H1 (cell line): ENCODE measurements around the gene CACNA2D3. TPM values are rescaled to one million over a fixed set of nuclear protein-coding genes. Genes with fewer than 3 reads are reported as not detected.

Experiments used
- CTCF ChIA-PET: fragments of 300-600 bp; sonication (Branson Sonifier 250); formaldehyde crosslinking; loops from one replicate; lab custom pipeline; 2021; ENCODE audit not compliant: partially characterized antibody; lab: Charles Lee
- POLR2A ChIA-PET: fragments of 300-600 bp; sonication (Branson Sonifier 250); formaldehyde crosslinking; loops from one replicate; lab custom pipeline; 2021; ENCODE audit warnings: inconsistent platforms; ENCODE audit not compliant: partially characterized antibody; lab: Charles Lee
- DNase-seq, 2 experiments: peaks; one replicate each; pipeline versions ENCODE4 v3.0.0 to v3.0.0-alpha.2; 2010 to 2022; ENCODE audit warnings: low spot score in 2 of 2, low read depth in 1 of 2, mixed read lengths in 1 of 2
- FAIRE-seq: peaks from 2 replicates; lab custom pipeline; 2011; peaks lifted over from hg19 to GRCh38; lab: Jason Lieb, UNC
- H2AFZ ChIP-seq: 2 replicates; pipeline ENCODE4 v1.8.1; 2012; ENCODE audit warnings: low read length, inconsistent platforms
- H2AK5ac ChIP-seq: 2 replicates; pipeline ENCODE4 v1.6.1; 2013; ENCODE audit warnings: low read depth, low read length
- H2BK120ac ChIP-seq: replicated peaks from 2 replicates; pipeline ENCODE3; 2013; ENCODE audit warnings: low read depth, low read length, inconsistent platforms
- H2BK12ac ChIP-seq: 2 replicates; pipeline ENCODE4 v1.6.1; 2013; ENCODE audit warnings: low read depth, low read length
- H2BK15ac ChIP-seq: 2 replicates; pipeline ENCODE4 v1.6.1; 2013; ENCODE audit warnings: low read length
- H2BK20ac ChIP-seq: 2 replicates; pipeline ENCODE4 v1.6.1; 2013; ENCODE audit warnings: low read length
- H2BK5ac ChIP-seq: 2 replicates; pipeline ENCODE4 v1.6.1; 2013; ENCODE audit warnings: low read depth, low read length
- H3K14ac ChIP-seq: 2 replicates; pipeline ENCODE4 v1.6.1; 2013; ENCODE audit warnings: inconsistent platforms; ENCODE audit not compliant: insufficient read length
- H3K18ac ChIP-seq: 2 replicates; pipeline ENCODE4 v1.6.1; 2013; ENCODE audit warnings: low read length; ENCODE audit errors: extremely low read depth
- H3K23ac ChIP-seq: 2 replicates; pipeline ENCODE4 v1.6.1; 2013; ENCODE audit warnings: inconsistent platforms; ENCODE audit not compliant: insufficient read length
- H3K23me2 ChIP-seq: 2 replicates; pipeline ENCODE4 v1.6.1; 2013; ENCODE audit warnings: low read depth, low read length
- H3K27ac ChIP-seq: 2 replicates; pipeline ENCODE4 v1.6.1; 2011; ENCODE audit warnings: low read depth, low read length, inconsistent platforms
- H3K27me3 ChIP-seq, 4 experiments: replicated peaks in 1 of 4; 1 replicate in 1 of 4; 2 replicates in 3 of 4; pipeline versions ENCODE4 v1.6.1 to v1.8.1; 2011 to 2013; ENCODE audit warnings: low read length in 3 of 4, mild to moderate bottlenecking in 3 of 4, inconsistent platforms in 2 of 4, mixed read lengths in 2 of 4, moderate library complexity in 1 of 4; ENCODE audit not compliant: control insufficient read depth in 3 of 4, insufficient read depth in 3 of 4; ENCODE audit errors: extremely low read depth in 1 of 4
- H3K36me3 ChIP-seq, 4 experiments: 2 replicates each; pipeline versions ENCODE4 v1.6.1 to v1.8.1; 2011 to 2013; ENCODE audit warnings: mild to moderate bottlenecking in 4 of 4, low read length in 3 of 4, moderate library complexity in 2 of 4, control low read depth in 1 of 4, inconsistent platforms in 1 of 4; ENCODE audit not compliant: insufficient read depth in 4 of 4, control insufficient read depth in 2 of 4
- H3K4ac ChIP-seq: replicated peaks from 2 replicates; pipeline ENCODE3; 2013; ENCODE audit warnings: low read length, low read depth, mixed read lengths, inconsistent platforms; ENCODE audit not compliant: insufficient read length
- H3K4me1 ChIP-seq, 4 experiments: replicated peaks in 1 of 4; 1 replicate in 1 of 4; 2 replicates in 3 of 4; pipeline versions ENCODE4 v1.6.1 to v1.8.1; 2011 to 2013; ENCODE audit warnings: low read length in 3 of 4, inconsistent platforms in 2 of 4, mixed read lengths in 1 of 4; ENCODE audit not compliant: insufficient read depth in 4 of 4, control insufficient read depth in 3 of 4
- H3K4me2 ChIP-seq, 2 experiments: 2 replicates each; pipeline versions ENCODE4 v1.6.1 to v1.8.1; 2011 to 2013; ENCODE audit warnings: low read depth in 2 of 2, low read length in 2 of 2, control low read depth in 1 of 2, inconsistent platforms in 1 of 2, mild to moderate bottlenecking in 1 of 2; ENCODE audit not compliant: insufficient read depth in 1 of 2
- H3K4me3 ChIP-seq, 4 experiments: fragments of 200-600, 300-600 bp in 1 of 4; sonication (generic), shearing (Covaris generic), sonication (Bioruptor Twin) in 1 of 4; 2 replicates each; pipeline versions ENCODE4 v1.5.1 to v1.8.1; 2011 to 2016; ENCODE audit warnings: low read length in 4 of 4, low read depth in 3 of 4, control low read depth in 2 of 4, inconsistent platforms in 2 of 4, mild to moderate bottlenecking in 2 of 4, mixed read lengths in 1 of 4, moderate library complexity in 1 of 4; ENCODE audit not compliant: insufficient read depth in 2 of 4; ENCODE audit errors: extremely low read depth in 1 of 4
- H3K56ac ChIP-seq: replicated peaks from 2 replicates; pipeline ENCODE3; 2013; ENCODE audit warnings: low read depth, mild to moderate bottlenecking, mixed read lengths, low read length, inconsistent platforms; ENCODE audit not compliant: insufficient read length
- H3K79me1 ChIP-seq: 2 replicates; pipeline ENCODE4 v1.6.1; 2013; ENCODE audit warnings: low read depth, low read length, control low read depth
- H3K79me2 ChIP-seq, 2 experiments: 2 replicates each; pipeline versions ENCODE4 v1.6.1 to v1.8.1; 2012 to 2013; ENCODE audit warnings: low read length in 2 of 2, mild to moderate bottlenecking in 2 of 2, inconsistent platforms in 1 of 2; ENCODE audit not compliant: insufficient read depth in 2 of 2, control insufficient read depth in 1 of 2
- H3K9ac ChIP-seq, 4 experiments: replicated peaks in 1 of 4; 1 replicate in 1 of 4; 2 replicates in 3 of 4; pipeline versions ENCODE4 v1.6.1 to v1.8.1; 2011 to 2013; ENCODE audit warnings: low read depth in 3 of 4, low read length in 3 of 4, control low read depth in 2 of 4, mild to moderate bottlenecking in 2 of 4, moderate library complexity in 2 of 4, inconsistent platforms in 1 of 4; ENCODE audit errors: extremely low read depth in 1 of 4
- H3K9me3 ChIP-seq, 2 experiments: 2 replicates each; pipeline versions ENCODE4 v1.6.1 to v1.8.1; 2012 to 2013; ENCODE audit warnings: mild to moderate bottlenecking in 2 of 2, moderate library complexity in 2 of 2, control low read depth in 1 of 2, inconsistent platforms in 1 of 2, low read depth in 1 of 2, low read length in 1 of 2, mixed read lengths in 1 of 2; ENCODE audit not compliant: insufficient read depth in 2 of 2
- H4K20me1 ChIP-seq, 2 experiments: replicated peaks in 1 of 2; 2 replicates each; pipeline versions ENCODE3 to v1.8.1; 2011 to 2013; ENCODE audit warnings: inconsistent platforms in 2 of 2, low read length in 2 of 2, mild to moderate bottlenecking in 1 of 2; ENCODE audit not compliant: insufficient read depth in 2 of 2, control insufficient read depth in 1 of 2
- H4K5ac ChIP-seq: 2 replicates; pipeline ENCODE4 v1.6.1; 2013; ENCODE audit warnings: low read length, low read depth, mixed read lengths, inconsistent platforms; ENCODE audit not compliant: insufficient read length
- H4K8ac ChIP-seq: 2 replicates; pipeline ENCODE4 v1.8.0; 2013; ENCODE audit warnings: mild to moderate bottlenecking, moderate library complexity, low read length, inconsistent platforms; ENCODE audit not compliant: insufficient read depth; ENCODE audit errors: extremely low read depth
- H4K91ac ChIP-seq: replicated peaks from 2 replicates; pipeline ENCODE3; 2013; ENCODE audit warnings: low read length, mixed read lengths, inconsistent platforms; ENCODE audit not compliant: insufficient read length
- EZH2 ChIP-seq: fragments of 200-600 bp; sonication (generic); IDR thresholded peaks from 2 replicates; pipeline ENCODE4 v1.7.1; 2012; ENCODE audit warnings: low read depth, mild to moderate bottlenecking, moderate library complexity, low read length, inconsistent platforms; ENCODE audit not compliant: severe bottlenecking
- KDM4A ChIP-seq: IDR thresholded peaks from one replicate; pipeline ENCODE4 v1.7.1; 2012; ENCODE audit warnings: low read depth, mild to moderate bottlenecking, moderate library complexity, low read length, inconsistent platforms; ENCODE audit not compliant: severe bottlenecking
- RAD21 ChIP-seq, 2 experiments: IDR thresholded peaks in 1 of 2; conservative IDR thresholded peaks in 1 of 2; 2 replicates each; pipeline ENCODE4 v1.6.1; 2011; ENCODE audit warnings: low read depth in 2 of 2, low read length in 2 of 2, improper control_type of control experiment in 1 of 2, inconsistent platforms in 1 of 2, mild to moderate bottlenecking in 1 of 2, moderate library complexity in 1 of 2
- SRF ChIP-seq: IDR thresholded peaks from 2 replicates; pipeline ENCODE4 v1.6.1; 2011; ENCODE audit warnings: mild to moderate bottlenecking, low read depth, low read length, moderate library complexity
- SUZ12 ChIP-seq: fragments of 200-600 bp; sonication (generic); IDR thresholded peaks from 2 replicates; pipeline ENCODE4 v1.6.1; 2012; ENCODE audit warnings: mild to moderate bottlenecking, inconsistent platforms, low read length, moderate library complexity, mixed read lengths
- WGBS, 2 experiments: shearing (Covaris generic) in 1 of 2; methylation state at CpG; one replicate each; pipeline versions ENCODE4 v1.1.6 to v1.1.7; 2013 to 2015; ENCODE audit warnings: low lambda C conversion rate in 2 of 2, mixed read lengths in 2 of 2, inconsistent platforms in 1 of 2, low coverage in 1 of 2, missing lambda C conversion rate in 1 of 2; ENCODE audit not compliant: insufficient replicate concordance in 2 of 2, insufficient coverage in 1 of 2, insufficient read length in 1 of 2; ENCODE audit errors: extremely low coverage in 1 of 2, missing lambda C conversion rate in 1 of 2; 5-methylcytosine and 5-hydroxymethylcytosine counted together
- polyA plus RNA-seq, 7 experiments: library from polyadenylated mRNA; depleted of rRNA in 3 of 7; stranded (reverse) in 5 of 7; unstranded in 2 of 7; fragments of >200 nt in 5 of 7; fragments of 200-250 nt in 2 of 7; gene quantifications; 1 replicate in 5 of 7; 2 replicates in 1 of 7; 4 replicates in 1 of 7; pipeline versions ENCODE4 v1.2.1 to v1.2.3, GENCODE V29; 2011 to 2013; ENCODE audit warnings: missing spikeins in 2 of 7, mixed read lengths in 2 of 7
- total RNA-seq: library from RNA; stranded (reverse); fragmentation: NEBNext Ultra II Directional; extraction: Animal tissue kit (Norgen Biotek cat#: 25700); gene quantifications from 2 replicates; pipeline ENCODE4 v1.2.1, GENCODE V29; 2021

The CACNA2D3 gene
- total and polyA plus RNA-seq, 2 of the 8 experiments (the other 6 are each of a cell fraction or from before 2014, with no cell fraction given): 1.5 to 1.8 TPM

GRCh38 chr3:54123003-54123775, 837 bp downstream of the CACNA2D3 start:
- H3K36me3 ChIP-seq: no peaks in the 10 kb centered on the region; a peak in 1 of 8 replicates
- FAIRE-seq (no peak), DNase-seq (no peak)
- H3K9ac ChIP-seq: no peak overlapping the region
- ChIA-PET CTCF (no interaction called here), POLR2A (interaction anchor here (0.7 to 1.1 kb wide), 2 partner anchors 194 to 276 kb away, joined by 3 read pairs; no protein-coding TSS in a partner anchor)
- no peak overlapping the region for H3K14ac ChIP-seq
- H3K4me2 ChIP-seq: peak overlapping the region; percentile 72 to 97
- no peak overlapping the region for H3K18ac ChIP-seq
- peak overlapping the region; percentile 49; the same call in 1 of the 2 replicates for H2AFZ ChIP-seq
- H3K23ac ChIP-seq: no peak overlapping the region
- no peaks in the 10 kb centered on the region for H3K79me1 ChIP-seq
- H3K27me3 ChIP-seq: peaks cover 35 to 53% (median 43%) of the 10 kb centered on the region in 4 experiments
- H3K56ac ChIP-seq: no peak overlapping the region
- TF ChIP-seq KDM4A (peak; percentile 19), RAD21 (IDR thresholded peaks at IDR 0.05 in 1 of 2, conservative IDR thresholded peaks at IDR 0.05 in 1 of 2; ENCODE audit: low read depth in 2 of 2, low read length in 2 of 2) (no peak), EZH2 (peak; percentile 84), SUZ12 (peak; percentile 85), SRF (no peak)
- no peak overlapping the region for H2AK5ac ChIP-seq
- peaks cover 0 to 2% of the 10 kb centered on the region in 2 experiments for H4K20me1 ChIP-seq
- H2BK20ac ChIP-seq: no peak overlapping the region
- H4K8ac ChIP-seq: no peak overlapping the region
- H4K91ac ChIP-seq: no peak overlapping the region
- no peak overlapping the region for H2BK15ac ChIP-seq
- peaks cover 5% of the 10 kb centered on the region; the same call in 1 of the 2 replicates for H3K23me2 ChIP-seq
- H3K4ac ChIP-seq: no peak overlapping the region
- no peak overlapping the region for H2BK5ac ChIP-seq
- H2BK12ac ChIP-seq: no peak overlapping the region
- whole genome bisulfite sequencing, 2 experiments: 8% methylated on average over 32 of the region's 32 CpGs; no CpG with 5 or more reads in 1 of the 2 experiments
- H3K79me2 ChIP-seq: no peaks in the 10 kb centered on the region
- H3K27ac ChIP-seq: no peak overlapping the region
- H4K5ac ChIP-seq: no peak overlapping the region
- no peaks in the 10 kb centered on the region for H3K9me3 ChIP-seq
- peaks cover 5 to 15% (median 7%) of the 10 kb centered on the region in 4 experiments for H3K4me1 ChIP-seq
- H2BK120ac ChIP-seq: no peak overlapping the region
- peak overlapping the region; percentile 44 to 69 (median 52) for H3K4me3 ChIP-seq
